H1 (cell line): ENCODE measurements around the gene TXNDC12. TPM values are rescaled to one million over a fixed set of nuclear protein-coding genes. Genes with fewer than 3 reads are reported as not detected.

Source experiments
- PHF8 ChIP-seq: fragments of 200-600 bp; sonication (generic); conservative IDR thresholded peaks from 2 replicates; pipeline ENCODE4 v1.7.1; 2012; ENCODE audit warnings: low read depth, mild to moderate bottlenecking, inconsistent platforms, low read length, moderate library complexity
- polyA plus RNA-seq, 7 experiments: library from polyadenylated mRNA; depleted of rRNA in 3 of 7; stranded (reverse) in 5 of 7; unstranded in 2 of 7; fragments of >200 nt in 5 of 7; fragments of 200-250 nt in 2 of 7; gene quantifications; 1 replicate in 5 of 7; 2 replicates in 1 of 7; 4 replicates in 1 of 7; pipeline versions ENCODE4 v1.2.1 to v1.2.3, GENCODE V29; 2011 to 2013; ENCODE audit warnings: missing spikeins in 2 of 7, mixed read lengths in 2 of 7
- total RNA-seq: library from RNA; stranded (reverse); fragmentation: NEBNext Ultra II Directional; extraction: Animal tissue kit (Norgen Biotek cat#: 25700); gene quantifications from 2 replicates; pipeline ENCODE4 v1.2.1, GENCODE V29; 2021

The TXNDC12 gene
- total and polyA plus RNA-seq, 2 of the 8 experiments (the other 6 are each of a cell fraction or from before 2014, with no cell fraction given) = 35.2 to 89.8 TPM

- TF ChIP-seq PHF8 = no peak
These were observed 28.7 kb downstream of the TXNDC12 start (continued) for GRCh38 chr1:52026278-52026677.
